LNCaP clone FGC (cell line): ENCODE data around the gene SSBP4.

Source experiments
- DNase-seq: peaks from one replicate; pipeline ENCODE4 v3.0.0-alpha.2; 2011; ENCODE audit warnings: low read depth
- H3K4me3 ChIP-seq: 2 replicates; pipeline ENCODE4 v1.5.1; 2011; ENCODE audit warnings: mild to moderate bottlenecking, low read depth, low read length, control low read depth
- CTCF ChIP-seq: IDR thresholded peaks from 2 replicates; pipeline ENCODE4 v1.5.1; 2012; ENCODE audit warnings: mild to moderate bottlenecking; ENCODE audit not compliant: control insufficient read depth, insufficient read depth; ENCODE audit errors: extremely low read depth

Gene SSBP4

GRCh38 chr19:18435842-18436670 is 16.9 kb downstream of the SSBP4 start:
- no peak for DNase-seq
- no peak overlapping the region for H3K4me3 ChIP-seq
- no peak for TF ChIP-seq CTCF

- DNase-seq = no peak
- H3K4me3 ChIP-seq = peak overlapping the region; percentile 23
- no peak for TF ChIP-seq CTCF
Observed at GRCh38 chr19:18436671-18437490, 17.7 kb downstream of the SSBP4 start.

GRCh38 chr19:18437491-18438330 is 18.5 kb downstream of the SSBP4 start, which contains the start of gene ISYNA1:
TSS of gene ISYNA1 (minus strand) at chr19:18438133. CDS start at chr19:18437979, 154 bp downstream.
- no peak for DNase-seq
- no peak for TF ChIP-seq CTCF
- H3K4me3 ChIP-seq = peak within 1 kb of the TSS; percentile 64

- DNase-seq = no peak
- H3K4me3 ChIP-seq = peak overlapping the region; percentile 64
- no peak for TF ChIP-seq CTCF
Observed at GRCh38 chr19:18438331-18439024, 19.3 kb downstream of the SSBP4 start.

GRCh38 chr19:18439025-18439909 is 20.1 kb downstream of the SSBP4 start:
- TF ChIP-seq CTCF = no peak
- no peak for DNase-seq
- no peak overlapping the region for H3K4me3 ChIP-seq
